ENCODE measurements around the gene ADAMTS8. TPM values are rescaled to one million over a fixed set of nuclear protein-coding genes. Genes with fewer than 3 reads are reported as not detected.

ADAMTS8 gene
- polyA plus RNA-seq, 1 donor (not counting 4 experiments of a cell fraction or from before 2014, with no cell fraction given) = not detected

- TF ChIP-seq EZH2 (IDR thresholded peaks at IDR 0.05; ENCODE audit: low read length) (no peak), CTCF (optimal IDR thresholded peaks at IDR 0.05 in 1 of 3, IDR thresholded peaks at IDR 0.05 in 1 of 3, conservative IDR thresholded peaks at IDR 0.05 in 1 of 3; ENCODE audit: extremely low read depth in 1 of 3, insufficient read depth in 2 of 3, low read length in 3 of 3) (no peak)
- DNase-seq (ENCODE audit: low read depth, low spot score) (no peak), FAIRE-seq (no peak)
- H3K4me2 ChIP-seq (ENCODE audit: control insufficient read depth, extremely low read depth, insufficient read depth, low read depth, low read length) = peak overlapping the region; percentile 81
- H3K36me3 ChIP-seq (ENCODE audit: control insufficient read depth in 2 of 2, extremely low read depth in 1 of 2, insufficient read depth in 2 of 2, low read length in 2 of 2) = no peaks in the 10 kb centered on the region
- H2AFZ ChIP-seq (ENCODE audit: control insufficient read depth, low read length) = peak overlapping the region; percentile 68
- H3K4me1 ChIP-seq (ENCODE audit: control insufficient read depth, extremely low read depth, insufficient read depth, low read length) = peaks cover 22% of the 10 kb centered on the region
- peak overlapping the region; percentile 67 for H3K27ac ChIP-seq (ENCODE audit: control insufficient read depth, insufficient read depth, low read length)
- no peaks in the 10 kb centered on the region for H3K9me3 ChIP-seq (ENCODE audit: control insufficient read depth, low read depth, low read length)
- H4K20me1 ChIP-seq (ENCODE audit: control insufficient read depth, extremely low read depth, insufficient read depth, low read length) = peaks cover 5% of the 10 kb centered on the region
- peak overlapping the region in 2 of 3 experiments; percentile 20 to 44 for H3K4me3 ChIP-seq (ENCODE audit: control insufficient read depth in 2 of 3, extremely low read depth in 1 of 3, insufficient read depth in 2 of 3, low read depth in 1 of 3, low read length in 3 of 3)
- H3K9ac ChIP-seq (ENCODE audit: control insufficient read depth, extremely low read depth, insufficient read depth, low read length) = peak overlapping the region; percentile 49
- H3K27me3 ChIP-seq (ENCODE audit: control insufficient read depth, extremely low read depth, insufficient read depth, low read length) = peaks cover 3% of the 10 kb centered on the region
- dilution Hi-C loops (cut with MboI; ENCODE audit: extremely low pct_ligation_motif_present, low sequenced_read_pairs) = no loop called here
- H3K79me2 ChIP-seq (ENCODE audit: control insufficient read depth, insufficient read depth, low read length) = no peaks in the 10 kb centered on the region
- no peaks in the 10 kb centered on the region for H3K9me1 ChIP-seq (ENCODE audit: control insufficient read depth, extremely low read depth, insufficient read depth, low read length)
Measured at GRCh38 chr11:130414107-130415080, 14.0 kb downstream of the ADAMTS8 start.

GRCh38 chr11:130413405-130414106 is 14.9 kb downstream of the ADAMTS8 start:
- Histone ChIP-seq H3K9me1 (ENCODE audit: control insufficient read depth, extremely low read depth, insufficient read depth, low read length) (no peaks in the 10 kb centered on the region), H3K9ac (ENCODE audit: control insufficient read depth, extremely low read depth, insufficient read depth, low read length) (peak overlapping the region; percentile 49), H3K79me2 (ENCODE audit: control insufficient read depth, insufficient read depth, low read length) (no peaks in the 10 kb centered on the region), H3K4me2 (ENCODE audit: control insufficient read depth, extremely low read depth, insufficient read depth, low read depth, low read length) (peak overlapping the region; percentile 81), H3K27me3 (ENCODE audit: control insufficient read depth, extremely low read depth, insufficient read depth, low read length) (peaks cover 3% of the 10 kb centered on the region), H3K27ac (ENCODE audit: control insufficient read depth, insufficient read depth, low read length) (peak overlapping the region; percentile 67), H4K20me1 (ENCODE audit: control insufficient read depth, extremely low read depth, insufficient read depth, low read length) (peaks cover 5% of the 10 kb centered on the region), H3K36me3 (ENCODE audit: control insufficient read depth in 2 of 2, extremely low read depth in 1 of 2, insufficient read depth in 2 of 2, low read length in 2 of 2) (no peaks in the 10 kb centered on the region), H3K4me1 (ENCODE audit: control insufficient read depth, extremely low read depth, insufficient read depth, low read length) (peaks cover 25% of the 10 kb centered on the region), H3K4me3 (ENCODE audit: control insufficient read depth in 2 of 3, extremely low read depth in 1 of 3, insufficient read depth in 2 of 3, low read depth in 1 of 3, low read length in 3 of 3) (peak overlapping the region in 2 of 3 experiments; percentile 20 to 44), H2AFZ (ENCODE audit: control insufficient read depth, low read length) (peak overlapping the region; percentile 41), H3K9me3 (ENCODE audit: control insufficient read depth, low read depth, low read length) (no peaks in the 10 kb centered on the region)
- DNase-seq (ENCODE audit: low read depth, low spot score) = peak; percentile 60
- peak; percentile 90 for FAIRE-seq
- dilution Hi-C loops (cut with MboI; ENCODE audit: extremely low pct_ligation_motif_present, low sequenced_read_pairs) = no loop called here
- TF ChIP-seq EZH2 (IDR thresholded peaks at IDR 0.05; ENCODE audit: low read length) = no peak
- no peak for TF ChIP-seq CTCF (optimal IDR thresholded peaks at IDR 0.05 in 1 of 3, IDR thresholded peaks at IDR 0.05 in 1 of 3, conservative IDR thresholded peaks at IDR 0.05 in 1 of 3; ENCODE audit: extremely low read depth in 1 of 3, insufficient read depth in 2 of 3, low read length in 3 of 3)
